Activated naive CD8-positive, alpha-beta T cell treated with anti-CD3 and anti-CD28 coated beads, Interleukin-2, amount 50 U/mL, for 16 hours (primary cell): Measurements from ENCODE around the gene SNTB2.

Source experiments
- DNase-seq: peaks from one replicate; pipeline ENCODE4 v3.0.0-alpha.2; 2020; ENCODE audit warnings: low read depth, low spot score

SNTB2 gene

GRCh38 chr16:69180011-69180338, 7.0 kb upstream of the SNTB2 start:
- no peak for DNase-seq

- no peak for DNase-seq
Observed at GRCh38 chr16:69182730-69183416, 4.1 kb upstream of the SNTB2 start.

GRCh38 chr16:69187446-69188235, 677 bp downstream of the SNTB2 start:
- DNase-seq: no peak

GRCh38 chr16:69188236-69188549, 1.2 kb downstream of the SNTB2 start:
- DNase-seq: no peak

- DNase-seq: no peak
Observed at GRCh38 chr16:69188716-69189115, 1.8 kb downstream of the SNTB2 start.

- no peak for DNase-seq
Observed at GRCh38 chr16:69190046-69190588, 3.2 kb downstream of the SNTB2 start.

- DNase-seq: no peak
Observed at GRCh38 chr16:69190598-69190997, 3.6 kb downstream of the SNTB2 start.

GRCh38 chr16:69191136-69191535, 4.2 kb downstream of the SNTB2 start:
- DNase-seq: no peak

- DNase-seq: no peak
Observed at GRCh38 chr16:69193855-69194254, 6.9 kb downstream of the SNTB2 start.

GRCh38 chr16:69194488-69194887, 7.5 kb downstream of the SNTB2 start:
- DNase-seq: no peak

GRCh38 chr16:69195369-69196029, 8.5 kb downstream of the SNTB2 start:
- DNase-seq: no peak

GRCh38 chr16:69197573-69197972, 10.6 kb downstream of the SNTB2 start:
- DNase-seq: no peak

- DNase-seq: no peak
Observed at GRCh38 chr16:69199382-69199781, 12.4 kb downstream of the SNTB2 start.

- no peak for DNase-seq
Observed at GRCh38 chr16:69201291-69201690, 14.3 kb downstream of the SNTB2 start.

- no peak for DNase-seq
Observed at GRCh38 chr16:69201787-69202186, 14.8 kb downstream of the SNTB2 start.

GRCh38 chr16:69204172-69204571, 17.2 kb downstream of the SNTB2 start:
- no peak for DNase-seq

GRCh38 chr16:69209735-69210134, 22.8 kb downstream of the SNTB2 start:
- DNase-seq: no peak

- DNase-seq: no peak
Observed at GRCh38 chr16:69217433-69217832, 30.5 kb downstream of the SNTB2 start.

- DNase-seq: no peak
Observed at GRCh38 chr16:69219279-69219678, 32.3 kb downstream of the SNTB2 start.

GRCh38 chr16:69223882-69224281, 36.9 kb downstream of the SNTB2 start:
- DNase-seq: no peak

- DNase-seq: no peak
Observed at GRCh38 chr16:69225121-69225520, 38.2 kb downstream of the SNTB2 start.

- DNase-seq: no peak
Observed at GRCh38 chr16:69233124-69233523, 46.2 kb downstream of the SNTB2 start.

GRCh38 chr16:69234460-69234859, 47.5 kb downstream of the SNTB2 start:
- no peak for DNase-seq
